C4-2B (cell line): Measurements from ENCODE around the gene NR6A1.

Experiments
- CTCF ChIP-seq: fragments of 450-650 bp; conservative IDR thresholded peaks from 2 replicates; pipeline ENCODE4 v1.5.1; 2017; ENCODE audit warnings: mild to moderate bottlenecking
- ZFX ChIP-seq: fragments of 450-650 bp; IDR thresholded peaks from 2 replicates; pipeline ENCODE4 v1.6.1; 2017

GRCh38 chr9:124782661-124783574 is 11.8 kb upstream of the NR6A1 start:
- TF ChIP-seq CTCF (no peak), ZFX (no peak)
